ENCODE data around the gene DAAM1.

The DAAM1 gene

GRCh38 chr14:59267046-59267445, 78.6 kb downstream of the DAAM1 start:
- no peak for TF ChIP-seq CTCF (IDR thresholded peaks at IDR 0.05; ENCODE audit: extremely low read depth, missing control alignments)
- DNase-seq (ENCODE audit: low spot score) = no peak

- no peak for DNase-seq (ENCODE audit: low spot score)
Observed at GRCh38 chr14:59268011-59268410, 79.5 kb downstream of the DAAM1 start.

GRCh38 chr14:59268858-59269257, 80.4 kb downstream of the DAAM1 start:
- no peak for TF ChIP-seq CTCF (IDR thresholded peaks at IDR 0.05; ENCODE audit: extremely low read depth, missing control alignments)
- no peak for DNase-seq (ENCODE audit: low spot score)

More at GRCh38 chr14:59268011-59268410, 79.5 kb downstream of the DAAM1 start:
- no peak for TF ChIP-seq CTCF (IDR thresholded peaks at IDR 0.05; ENCODE audit: extremely low read depth, missing control alignments)

- DNase-seq (ENCODE audit: low spot score) = no peak
- TF ChIP-seq CTCF (IDR thresholded peaks at IDR 0.05; ENCODE audit: extremely low read depth, missing control alignments) = no peak
Observed at GRCh38 chr14:59269466-59269865, 81.0 kb downstream of the DAAM1 start.

DNA sequence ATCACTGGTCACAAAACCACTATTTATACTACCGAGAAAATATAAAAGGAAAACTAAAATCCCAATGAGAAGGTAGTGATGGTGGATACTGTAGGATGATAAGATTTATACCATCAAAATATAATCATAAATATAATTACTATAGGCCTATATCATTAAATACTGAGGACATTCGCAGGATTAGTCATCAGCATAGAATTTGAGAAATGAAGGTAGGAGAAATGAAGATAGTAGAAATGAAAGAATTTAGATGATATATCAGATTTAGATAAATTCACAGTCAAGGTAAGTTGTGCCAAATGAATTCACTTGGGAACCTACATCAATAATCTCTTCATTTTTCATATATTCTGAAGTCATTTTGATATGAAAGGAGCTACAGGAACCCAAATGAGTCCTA, 82.8 kb downstream of the DAAM1 start:
- no peak for DNase-seq (ENCODE audit: low spot score)
- TF ChIP-seq CTCF (IDR thresholded peaks at IDR 0.05; ENCODE audit: extremely low read depth, missing control alignments) = no peak

GRCh38 chr14:59271734-59272133, 83.3 kb downstream of the DAAM1 start:
- no peak for TF ChIP-seq CTCF (IDR thresholded peaks at IDR 0.05; ENCODE audit: extremely low read depth, missing control alignments)
- DNase-seq (ENCODE audit: low spot score) = no peak

DNA sequence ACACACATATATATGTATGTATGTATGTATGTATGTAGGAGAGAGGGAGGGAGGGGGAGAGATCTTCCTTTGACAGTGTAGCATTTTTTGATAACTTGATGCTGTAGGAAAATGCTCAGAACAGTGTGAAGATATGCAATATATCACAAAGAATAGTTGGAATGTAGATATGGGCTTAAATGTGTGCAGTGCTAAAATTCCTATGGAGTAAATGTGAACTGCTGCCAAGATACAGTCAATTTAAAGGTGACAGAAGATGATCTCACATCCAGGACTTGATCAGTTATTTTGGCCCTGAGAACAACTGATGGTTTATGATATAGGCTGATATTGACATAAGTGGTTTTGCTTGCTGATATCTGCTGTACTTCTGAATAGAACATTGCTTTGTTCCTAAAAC, 84.2 kb downstream of the DAAM1 start:
- no peak for DNase-seq (ENCODE audit: low spot score)
- no peak for TF ChIP-seq CTCF (IDR thresholded peaks at IDR 0.05; ENCODE audit: extremely low read depth, missing control alignments)

Data from GM20000 (cell line).